Superior temporal gyrus (tissue), 1 donor: ENCODE measurements around the gene TMCO4.

Source experiments
- DNase-seq: peaks from one replicate; pipeline ENCODE4 v3.0.0-alpha.2; 2016; ENCODE audit errors: extremely low spot score

The TMCO4 gene

GRCh38 chr1:19775831-19776230 is 23.9 kb downstream of the TMCO4 start:
- DNase-seq: no peak

GRCh38 chr1:19775317-19775716 is 24.4 kb downstream of the TMCO4 start:
- DNase-seq: no peak

- DNase-seq: no peak
These were observed 25.4 kb downstream of the TMCO4 start for GRCh38 chr1:19774180-19774785.

- DNase-seq: no peak
These were observed 26.2 kb downstream of the TMCO4 start for GRCh38 chr1:19773485-19773884.

- no peak for DNase-seq
These were observed 27.7 kb downstream of the TMCO4 start for GRCh38 chr1:19772053-19772452.

GRCh38 chr1:19771350-19771749 is 28.4 kb downstream of the TMCO4 start:
- no peak for DNase-seq

GRCh38 chr1:19770436-19771190 is 29.1 kb downstream of the TMCO4 start:
- DNase-seq: no peak

GRCh38 chr1:19769211-19769932 is 30.3 kb downstream of the TMCO4 start:
- no peak for DNase-seq

- DNase-seq: no peak
These were observed 31.1 kb downstream of the TMCO4 start for GRCh38 chr1:19768353-19769210.

- DNase-seq: no peak
These were observed 34.1 kb downstream of the TMCO4 start for GRCh38 chr1:19765623-19766022.

GRCh38 chr1:19764848-19765247 is 34.9 kb downstream of the TMCO4 start:
- no peak for DNase-seq

GRCh38 chr1:19762175-19762779 is 37.4 kb downstream of the TMCO4 start:
- no peak for DNase-seq

- no peak for DNase-seq
These were observed 40.0 kb downstream of the TMCO4 start for GRCh38 chr1:19759740-19760089.

- no peak for DNase-seq
These were observed 41.4 kb downstream of the TMCO4 start for GRCh38 chr1:19758227-19758830.

GRCh38 chr1:19757641-19758040 is 42.1 kb downstream of the TMCO4 start:
- DNase-seq: no peak

- DNase-seq: no peak
These were observed 43.2 kb downstream of the TMCO4 start for GRCh38 chr1:19756480-19756879.

GRCh38 chr1:19754482-19754881 is 45.2 kb downstream of the TMCO4 start:
- no peak for DNase-seq

GRCh38 chr1:19752083-19752696 is 47.5 kb downstream of the TMCO4 start:
- DNase-seq: no peak

- DNase-seq: no peak
These were observed 48.8 kb downstream of the TMCO4 start for GRCh38 chr1:19750882-19751276.

GRCh38 chr1:19750101-19750881 is 49.4 kb downstream of the TMCO4 start:
- no peak for DNase-seq
